Cardiac ventricle fibroblast (primary cell): ENCODE data around the gene ASRGL1. TPM values are rescaled to one million over a fixed set of nuclear protein-coding genes. Genes with fewer than 3 reads are reported as not detected.

ENCODE experiments used
- total RNA-seq: library from RNA; depleted of rRNA; stranded (reverse); fragments of >200 nt; gene quantifications from 2 replicates; pipeline ENCODE4 v1.2.3, GENCODE V29; 2015

ASRGL1 gene
- total RNA-seq: 0.15 and 0.44 TPM in 2 replicates

GRCh38 chr11:62337303-62338181 is at the start of gene ASRGL1:
TSS of gene ASRGL1 (plus strand) at chr11:62337448. CDS start at chr11:62337978, 530 bp downstream.

GRCh38 chr11:62298975-62299374 is 38.3 kb upstream of the ASRGL1 start, which contains the start of gene SCGB1D4:
TSS of gene SCGB1D4 (minus strand) at chr11:62299075. CDS start at chr11:62299010, 65 bp downstream.

GRCh38 chr11:62418733-62419132 is 81.5 kb downstream of the ASRGL1 start, which contains the start of gene SCGB1A1:
TSS of gene SCGB1A1 (plus strand) at chr11:62419033. CDS start at chr11:62419096, 63 bp downstream.

Other genes with a start within 250 kb of the ASRGL1 start
- gene INCENP, start 213.4 kb upstream of the ASRGL1 start, total RNA-seq: 19.8 and 21.2 TPM in 2 replicates
- not detected in 2 replicates for gene SCGB1D1, start 147.2 kb upstream of the ASRGL1 start, total RNA-seq
- not detected in 2 replicates for gene SCGB2A1, start 128.8 kb upstream of the ASRGL1 start, total RNA-seq
- not detected in 2 replicates for gene SCGB1D2, start 95.2 kb upstream of the ASRGL1 start, total RNA-seq
- gene SCGB2A2, start 67.3 kb upstream of the ASRGL1 start, total RNA-seq: not detected in 2 replicates
- gene SCGB1D4, start 38.4 kb upstream of the ASRGL1 start, total RNA-seq: not detected in 2 replicates
- gene SCGB1A1, start 81.6 kb downstream of the ASRGL1 start, total RNA-seq: not detected in 2 replicates
- 438 and 502 TPM in 2 replicates for gene AHNAK, start 209.4 kb downstream of the ASRGL1 start, total RNA-seq
- gene EEF1G, start 236.4 kb downstream of the ASRGL1 start, total RNA-seq: 1,923 and 1,968 TPM in 2 replicates